Activated CD4-positive, CD25-positive, alpha-beta regulatory T cell (primary cell): ENCODE measurements around the gene SH3GL2.

Source experiments
- DNase-seq, 4 experiments: peaks; one replicate each; lab custom pipeline; 2025; lab: John Stamatoyannopoulos, UW

The SH3GL2 gene

GRCh38 chr9:17578911-17579793 lies at the start of gene SH3GL2:
Gene SH3GL2 (plus strand): TSS chr9:17579066.
- DNase-seq, result no peak

GRCh38 chr9:17531642-17532254 lies 47.1 kb upstream of the SH3GL2 start:
- no peak for DNase-seq

DNA sequence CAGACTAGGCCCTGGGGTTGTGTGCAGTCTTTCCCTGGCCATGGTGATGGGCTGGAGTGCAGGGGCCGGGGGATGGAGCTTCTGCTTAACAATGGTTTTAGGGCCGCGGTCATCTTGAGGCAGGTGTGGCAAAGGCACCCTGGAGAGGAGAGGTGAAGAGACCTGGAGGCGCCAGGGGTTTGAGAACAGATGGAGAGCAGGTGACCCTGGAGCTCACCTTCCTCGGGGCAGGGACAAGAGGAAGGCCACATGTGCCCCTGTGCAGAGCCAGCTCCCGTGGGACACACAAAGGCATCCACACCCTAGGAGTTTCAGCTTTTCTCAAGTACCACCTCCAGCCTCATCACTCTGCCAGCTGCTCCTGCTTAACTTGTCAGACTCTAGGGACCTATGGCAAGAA lies 46.4 kb upstream of the SH3GL2 start:
- DNase-seq, result no peak

DNA sequence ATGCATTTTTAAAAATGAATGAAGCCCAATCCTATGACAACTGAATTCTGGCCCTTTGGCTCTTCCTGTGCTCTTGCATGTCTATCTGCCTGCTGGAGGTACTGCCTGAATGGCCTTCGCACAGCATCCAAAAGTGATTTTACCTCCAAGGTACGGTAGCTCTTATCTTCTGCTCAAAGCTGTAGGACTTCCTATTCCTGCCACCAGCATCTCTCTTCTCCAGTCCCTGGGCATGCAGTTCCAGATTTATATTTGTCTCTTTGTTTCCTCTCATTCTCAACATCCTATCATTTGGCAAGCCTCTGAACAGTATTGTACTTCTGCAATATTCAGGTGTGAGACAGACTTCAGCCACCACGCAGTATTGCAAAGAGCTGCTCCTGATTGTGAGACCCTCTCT lies 43.7 kb upstream of the SH3GL2 start:
- no peak for DNase-seq

DNA sequence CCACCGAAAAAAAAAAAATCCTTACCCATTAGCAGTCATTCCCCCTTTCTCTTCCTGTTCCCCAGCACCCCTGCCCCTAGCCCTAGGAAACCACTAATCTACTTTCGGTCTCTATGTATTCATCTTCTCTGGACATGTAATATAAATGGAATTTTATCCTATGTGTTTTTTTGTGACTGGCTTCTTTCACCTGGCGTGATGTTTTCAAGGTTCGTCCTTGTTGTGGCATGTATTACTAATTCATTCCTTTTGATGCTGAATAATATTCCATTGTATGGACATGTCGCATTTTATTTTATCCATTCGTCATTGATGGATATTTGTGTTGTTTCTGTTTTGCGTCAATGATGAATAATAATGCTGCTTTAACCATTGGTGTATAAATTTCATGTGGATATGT lies 42.8 kb upstream of the SH3GL2 start:
- DNase-seq, result no peak

- DNase-seq, result no peak
Observed at GRCh38 chr9:17551023-17551422, 27.8 kb upstream of the SH3GL2 start.

DNA sequence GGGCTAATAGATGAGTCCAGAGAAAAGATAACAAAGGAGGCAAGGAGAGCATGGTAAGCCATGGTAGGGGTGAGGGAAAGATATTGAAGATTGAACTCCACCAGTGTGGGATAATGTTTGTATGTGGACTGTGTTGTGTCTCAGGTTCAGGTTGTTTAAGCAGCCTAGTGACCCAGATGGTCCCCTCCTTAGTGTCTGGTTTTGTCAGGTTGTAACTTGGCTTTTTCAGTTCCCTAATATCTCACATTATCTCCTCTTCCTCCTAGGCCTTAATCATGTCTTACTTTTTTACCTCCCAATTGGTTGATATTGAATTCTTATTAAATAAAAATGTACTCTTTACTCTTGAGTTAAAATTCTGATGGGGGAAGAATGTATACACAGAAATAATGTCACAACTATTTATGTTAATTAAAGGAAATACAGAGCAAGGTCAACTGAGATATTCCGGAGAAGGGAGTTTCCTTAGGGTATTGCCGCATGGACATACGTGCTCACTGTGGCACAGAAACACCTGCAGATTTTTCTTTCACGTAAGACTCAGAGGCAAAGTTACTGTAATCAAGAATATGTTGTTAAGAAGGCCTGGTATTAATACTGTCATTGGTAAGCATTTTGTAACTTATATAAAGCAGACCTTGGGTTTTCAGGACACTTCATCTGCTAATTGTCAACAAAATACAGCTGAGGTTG lies 23.4 kb upstream of the SH3GL2 start:
- DNase-seq, result no peak

- no peak for DNase-seq
Observed at GRCh38 chr9:17556255-17556654, 22.6 kb upstream of the SH3GL2 start.

DNA sequence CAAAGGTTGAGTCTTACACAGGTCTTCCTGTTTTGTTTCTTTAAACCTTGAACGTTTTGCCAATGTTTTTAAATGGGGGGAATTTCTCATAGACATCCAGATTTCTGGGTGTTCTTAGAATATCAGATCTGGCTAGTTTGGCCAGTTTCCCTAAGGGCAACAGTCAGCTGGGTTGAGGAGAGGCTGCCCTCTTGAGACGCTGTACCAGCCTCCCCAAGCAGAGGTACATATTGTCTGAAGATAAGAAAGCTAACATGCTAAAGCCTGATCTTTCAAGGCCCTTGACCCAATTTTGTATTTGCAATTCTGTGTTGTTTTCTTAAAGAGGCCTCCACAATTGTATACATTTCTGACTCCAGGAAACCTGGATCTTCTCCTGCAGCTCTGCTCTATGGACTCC lies 21.9 kb upstream of the SH3GL2 start:
- no peak for DNase-seq

DNA sequence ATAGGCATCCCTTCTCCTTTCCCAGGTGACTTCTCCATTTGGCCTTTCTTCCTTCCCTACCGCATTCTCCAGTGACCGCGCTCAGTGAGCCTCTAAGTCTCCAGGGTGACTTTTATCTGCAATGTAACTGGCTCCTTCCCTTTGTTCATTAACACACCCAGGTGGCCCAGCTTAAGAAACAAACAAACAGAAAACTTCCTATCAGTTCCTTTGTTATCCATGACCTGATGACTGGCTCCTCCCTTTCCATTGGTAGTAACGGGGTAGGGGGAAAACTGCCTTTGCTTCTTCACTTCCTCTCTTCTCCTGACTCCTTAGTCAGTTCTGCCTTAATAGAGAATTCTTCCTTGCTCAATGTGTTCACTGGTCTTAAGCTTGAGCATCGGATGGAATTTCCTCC lies 7.0 kb upstream of the SH3GL2 start:
- DNase-seq, result no peak

DNA sequence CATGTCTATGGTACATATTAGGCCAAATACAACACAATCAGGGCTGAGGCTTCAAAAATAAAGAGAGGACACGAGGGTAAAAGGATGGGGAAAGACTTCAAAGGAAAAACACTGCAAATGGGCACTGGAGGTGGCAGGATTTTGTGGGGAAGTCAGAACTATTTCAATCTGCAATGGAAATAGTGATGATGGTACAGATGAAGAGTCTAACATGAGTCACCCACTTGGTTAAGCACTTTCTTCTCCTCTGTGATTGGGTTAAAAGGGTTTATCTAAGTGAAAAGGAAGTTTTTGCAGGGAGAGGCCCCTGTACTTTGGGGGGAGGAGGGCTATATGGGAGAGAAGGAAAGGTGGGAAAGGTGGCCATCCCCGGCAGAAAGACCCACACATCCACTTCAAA lies 4.5 kb upstream of the SH3GL2 start:
- no peak for DNase-seq

DNA sequence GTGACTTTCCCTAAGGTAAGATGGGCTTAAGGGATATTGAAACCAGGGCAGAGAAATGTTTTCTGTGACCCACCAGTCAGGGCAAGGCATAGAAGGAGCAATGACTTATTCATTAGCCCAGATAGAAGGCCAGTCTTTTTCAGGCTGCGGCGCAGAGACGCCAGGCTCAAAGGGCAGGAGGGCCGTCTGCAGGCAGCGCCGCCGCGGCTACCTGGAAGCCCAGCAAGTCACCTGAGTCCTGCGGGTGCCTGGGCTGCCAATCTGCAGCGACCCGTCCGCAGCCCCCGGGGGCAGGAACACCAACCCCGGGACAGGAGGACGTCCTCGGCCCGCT lies 322 bp upstream of the SH3GL2 start:
- no peak for DNase-seq

DNA sequence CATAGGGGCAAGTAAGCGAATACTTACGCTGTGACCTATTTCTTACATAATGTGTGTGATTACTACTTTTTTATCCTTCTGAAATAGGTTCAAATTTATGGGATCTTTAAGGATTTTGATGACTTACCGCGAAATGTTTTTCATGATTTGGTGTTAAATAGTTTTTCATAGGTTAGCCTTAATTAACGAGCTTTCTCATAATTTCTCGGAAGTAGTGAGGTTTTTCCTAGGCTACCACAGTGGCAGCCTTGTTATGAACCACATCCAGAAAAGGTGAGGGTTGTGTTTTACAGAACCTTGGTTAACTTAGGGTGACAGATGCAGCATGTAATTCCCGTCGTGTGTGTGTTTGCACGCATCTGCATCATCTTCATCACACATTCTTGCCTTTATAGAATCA lies 1.3 kb downstream of the SH3GL2 start:
- no peak for DNase-seq

DNA sequence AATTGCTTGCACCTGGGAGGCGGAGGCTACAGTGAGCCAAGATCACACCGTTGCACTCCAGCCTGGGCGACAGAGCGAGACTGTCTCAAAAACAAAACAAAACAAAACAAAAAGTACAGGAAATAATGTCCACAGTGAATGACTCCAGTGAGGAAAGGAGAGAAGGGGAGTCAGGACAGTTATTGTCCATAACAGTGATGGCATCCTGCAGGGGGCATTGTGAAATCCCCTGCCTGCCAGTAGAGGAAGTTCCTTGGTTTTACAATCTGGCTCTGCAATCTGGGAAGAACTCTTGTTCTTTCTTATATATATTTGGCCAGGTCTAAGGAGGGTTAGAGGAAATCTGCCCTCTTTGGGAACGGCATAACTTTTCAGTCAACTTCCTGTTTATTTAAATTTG lies 8.2 kb downstream of the SH3GL2 start:
- DNase-seq, result no peak

- DNase-seq, result no peak
Observed at GRCh38 chr9:17588395-17588794, 9.5 kb downstream of the SH3GL2 start.

DNA sequence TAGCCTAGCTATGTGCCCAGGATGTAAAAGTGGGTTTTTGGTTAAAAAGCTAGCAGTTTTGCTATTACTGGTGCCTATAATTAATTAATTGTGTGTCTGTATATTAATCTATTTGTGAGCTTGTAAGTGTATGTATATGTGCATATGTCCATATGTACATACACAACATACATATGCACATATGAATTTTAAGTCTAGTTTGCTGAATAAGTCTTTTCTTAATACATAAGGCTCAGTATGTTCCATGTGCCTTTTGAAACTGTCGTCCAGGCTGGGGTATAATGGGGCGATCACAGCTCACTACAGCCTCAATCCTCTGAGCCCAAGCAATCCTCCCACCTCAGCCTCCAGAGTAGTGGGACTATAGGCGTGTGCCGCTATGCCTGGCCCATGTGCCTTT lies 10.1 kb downstream of the SH3GL2 start:
- DNase-seq, result no peak

GRCh38 chr9:17589771-17590170 lies 10.9 kb downstream of the SH3GL2 start:
- no peak for DNase-seq

DNA sequence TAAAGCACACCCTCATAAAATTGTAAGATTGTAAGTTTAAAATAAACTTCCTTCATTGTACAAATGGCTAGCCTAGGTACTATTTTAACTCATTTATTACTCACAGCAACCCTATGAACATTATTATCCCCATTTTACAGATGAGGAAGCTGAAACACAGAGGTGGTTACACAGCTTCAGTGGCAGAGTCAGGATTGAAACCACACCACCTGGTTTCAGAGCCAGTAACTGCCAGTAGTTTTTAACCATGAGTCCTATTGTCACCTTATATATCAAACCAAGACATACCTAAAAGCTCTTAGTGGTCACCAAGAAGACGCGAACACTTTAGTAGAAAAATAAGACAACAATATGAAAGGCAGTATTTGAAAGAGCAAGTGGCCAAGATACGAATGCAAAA lies 16.1 kb downstream of the SH3GL2 start:
- DNase-seq, result no peak

DNA sequence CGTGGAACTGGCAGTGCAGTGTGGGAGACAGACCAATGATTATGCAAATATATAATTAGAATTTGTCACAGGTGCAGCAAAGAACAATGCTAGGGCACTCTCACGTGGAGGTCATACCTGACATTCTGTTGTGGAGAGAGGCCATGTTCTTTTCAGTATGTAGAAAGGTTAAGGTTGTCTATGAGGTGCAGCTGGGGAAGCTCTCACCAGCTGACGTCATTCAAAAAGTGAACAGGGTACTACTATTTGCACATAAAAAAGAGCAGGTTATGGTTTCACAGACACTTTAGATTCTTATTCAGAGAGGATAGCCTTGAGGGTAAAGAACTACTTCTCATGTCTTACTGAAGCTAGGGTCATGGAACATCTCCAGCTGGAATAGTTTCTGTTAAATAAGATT lies 19.1 kb downstream of the SH3GL2 start:
- DNase-seq, result no peak

GRCh38 chr9:17600962-17601593 lies 22.2 kb downstream of the SH3GL2 start:
- no peak for DNase-seq

- DNase-seq, result no peak
Observed at GRCh38 chr9:17604556-17604955, 25.7 kb downstream of the SH3GL2 start.

DNA sequence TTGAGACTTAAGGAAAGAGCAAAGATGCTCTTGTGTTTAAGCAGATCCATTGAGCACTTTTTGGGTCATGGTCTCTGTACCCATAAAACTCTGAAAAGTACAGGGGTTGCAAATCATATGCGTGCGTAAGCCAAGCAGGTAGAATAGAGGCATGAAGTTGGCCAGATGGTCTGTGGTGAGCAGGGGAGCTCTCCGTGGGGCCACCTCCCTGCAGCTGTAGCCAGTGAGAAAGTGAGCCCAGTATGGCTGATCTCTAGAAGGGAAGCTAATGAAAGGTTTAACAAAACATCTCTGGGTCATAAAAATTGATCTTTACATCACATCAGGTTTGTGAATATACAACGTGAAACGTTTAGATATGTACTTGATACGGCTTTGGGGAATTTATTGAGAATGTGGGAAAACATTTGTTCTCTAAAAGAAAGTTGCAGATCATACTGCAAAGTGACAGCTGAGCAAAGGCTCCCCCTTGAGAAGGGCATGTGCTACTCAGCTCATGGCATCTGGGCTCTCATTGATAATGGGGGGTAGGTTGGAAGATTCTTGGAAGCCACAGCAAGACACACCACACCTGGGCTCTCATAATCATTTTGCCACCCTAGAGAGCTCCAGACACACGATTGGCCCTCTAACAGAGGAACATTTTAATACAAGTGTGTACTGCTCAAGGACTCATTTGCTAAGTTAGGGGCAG lies 30.6 kb downstream of the SH3GL2 start:
- DNase-seq, result no peak
